ENCODE results near the gene KIAA1958.

The KIAA1958 gene, protein sequence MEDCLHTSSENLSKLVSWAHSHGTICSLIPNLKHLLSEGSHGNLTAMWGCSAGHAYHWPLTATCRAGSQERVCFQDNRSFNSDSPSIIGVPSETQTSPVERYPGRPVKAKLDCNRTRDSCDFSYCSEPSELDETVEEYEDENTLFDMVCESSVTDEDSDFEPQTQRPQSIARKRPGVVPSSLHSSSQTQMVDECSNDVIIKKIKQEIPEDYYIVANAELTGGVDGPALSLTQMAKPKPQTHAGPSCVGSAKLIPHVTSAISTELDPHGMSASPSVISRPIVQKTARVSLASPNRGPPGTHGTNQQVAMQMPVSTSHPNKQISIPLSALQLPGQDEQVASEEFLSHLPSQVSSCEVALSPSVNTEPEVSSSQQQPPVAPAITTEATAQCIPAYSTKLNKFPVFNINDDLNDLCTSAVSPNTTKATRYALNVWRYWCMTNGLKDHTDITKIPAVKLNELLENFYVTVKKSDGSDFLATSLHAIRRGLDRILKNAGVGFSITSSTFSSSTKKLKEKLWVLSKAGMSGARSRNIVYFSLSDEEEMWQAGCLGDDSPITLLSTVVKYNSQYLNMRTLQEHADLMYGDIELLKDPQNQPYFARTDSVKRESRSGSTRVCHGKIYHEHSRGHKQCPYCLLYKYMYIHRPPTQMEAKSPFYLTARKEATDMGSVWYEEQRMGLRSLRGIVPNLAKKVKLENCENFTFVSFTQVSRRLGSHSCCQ

DNA sequence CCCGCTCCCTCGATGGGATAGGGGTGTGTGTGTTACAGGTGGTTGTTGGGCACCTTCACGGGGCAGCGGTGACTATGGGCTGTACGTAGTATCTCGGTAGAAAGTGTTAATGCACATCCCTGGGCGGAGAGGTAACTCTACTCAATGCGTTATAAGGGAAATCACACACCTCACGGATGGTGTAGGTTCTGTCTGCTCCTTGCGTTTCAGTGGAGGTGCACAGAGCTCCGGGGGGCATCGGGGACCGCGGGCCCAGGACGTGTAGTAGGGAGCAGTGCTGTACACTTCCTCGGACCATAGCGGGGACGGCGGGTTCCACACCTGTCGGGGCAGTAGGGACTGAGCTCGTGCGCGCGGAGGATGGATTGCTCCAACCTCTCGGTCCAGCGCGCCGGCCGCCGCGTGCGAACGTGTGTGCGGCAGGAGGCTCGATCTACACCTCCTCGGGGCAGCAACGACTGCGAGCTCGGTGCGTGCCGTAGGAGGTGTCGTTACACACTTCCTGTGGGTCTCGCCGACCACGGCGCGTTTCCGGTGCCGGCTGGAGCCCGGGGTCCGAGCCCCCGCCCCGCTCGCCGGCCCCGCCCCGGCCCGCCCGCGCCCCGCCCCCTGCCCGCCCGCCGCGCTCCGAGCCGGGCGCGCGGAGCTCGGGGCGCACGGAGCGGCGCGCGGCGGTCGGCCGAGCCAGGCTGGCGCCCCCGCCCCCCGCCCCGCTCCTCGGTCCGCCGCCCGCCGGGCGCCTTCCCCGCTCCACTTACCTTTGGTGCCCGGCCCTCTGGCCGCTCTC is at the start of gene KIAA1958:
Gene KIAA1958, plus strand, starts transcription at position 607 of the 787 bp plus-strand sequence. CDS start 87,254 bp downstream, outside the sequence.
- peak; percentile 84 for DNase-seq

DNA sequence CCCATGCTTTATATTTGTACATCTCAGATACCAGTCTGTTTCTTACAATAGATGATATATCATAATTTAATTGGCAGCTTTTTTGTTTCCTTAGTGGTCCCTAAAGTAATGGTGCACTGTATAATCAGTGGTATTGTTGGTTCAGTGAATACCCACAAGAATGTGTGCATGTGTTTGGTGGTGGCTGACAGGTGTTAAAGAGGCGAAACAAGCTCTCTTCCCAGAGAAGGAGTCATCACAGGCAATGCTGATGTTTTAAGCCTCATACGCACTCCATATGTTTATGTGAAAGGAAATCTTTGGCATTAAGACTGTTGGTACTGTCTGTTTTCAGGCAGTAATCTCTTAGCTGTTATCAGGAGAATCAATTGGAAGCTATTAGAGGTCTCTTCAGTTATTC is 49.2 kb upstream of the KIAA1958 start:
- no peak for DNase-seq

DNA sequence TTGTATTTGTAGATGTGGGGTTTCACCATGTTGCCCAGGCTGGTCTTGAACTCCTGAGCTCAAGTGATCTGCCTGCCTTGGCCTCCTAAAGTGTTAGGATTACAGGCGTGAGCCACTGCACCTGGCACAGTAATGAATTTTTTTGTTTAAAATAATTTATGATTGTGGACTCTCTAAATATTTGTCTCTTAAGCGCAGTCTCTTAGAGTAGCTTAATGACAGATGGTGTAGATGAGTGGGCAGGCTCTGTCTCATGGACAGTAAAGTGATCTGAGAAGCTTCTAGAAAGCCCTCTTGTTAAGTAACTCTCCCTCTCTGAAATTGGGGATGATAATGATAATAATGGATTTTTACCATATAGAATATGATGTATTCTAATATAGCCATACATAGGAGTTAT is 47.5 kb upstream of the KIAA1958 start:
- no peak for DNase-seq

DNA sequence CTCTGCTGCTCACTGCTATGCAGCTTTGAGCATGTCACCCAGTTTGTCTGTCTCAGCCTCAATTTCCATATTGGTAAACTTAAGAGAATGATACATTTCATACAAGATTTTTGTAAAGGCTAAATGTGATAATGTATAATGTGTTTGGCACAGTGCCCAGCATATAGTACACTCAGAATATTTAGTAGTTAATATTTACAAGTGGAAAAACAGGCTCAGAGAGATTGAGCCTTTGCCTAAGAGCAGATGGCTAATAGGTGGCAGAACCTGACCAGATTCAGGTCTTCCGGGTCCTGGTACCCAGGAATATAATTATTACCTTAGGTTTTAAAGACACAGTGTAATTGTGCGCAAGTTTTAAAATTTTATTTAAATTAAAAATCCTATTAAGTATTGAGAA is 46.8 kb upstream of the KIAA1958 start:
- DNase-seq = no peak

DNA sequence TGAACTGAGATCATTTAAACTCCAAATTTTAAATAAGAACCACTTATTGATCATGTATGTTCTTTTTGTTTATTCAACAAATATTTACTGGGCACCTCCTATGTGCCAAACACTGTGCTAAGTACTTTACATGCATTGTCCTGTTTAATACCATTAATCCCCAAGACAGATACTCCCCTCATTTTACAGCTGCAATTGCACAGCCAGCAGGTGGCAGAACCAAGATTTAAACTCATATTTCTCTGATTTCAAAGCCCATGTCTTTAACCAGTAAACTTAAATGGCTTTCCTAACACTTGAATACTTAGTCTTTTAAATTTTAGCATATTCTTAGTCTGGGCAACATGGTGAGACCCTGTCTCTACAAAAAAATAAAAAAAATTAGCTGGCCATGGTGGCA is 43.4 kb upstream of the KIAA1958 start:
- DNase-seq = peak; percentile 24

DNA sequence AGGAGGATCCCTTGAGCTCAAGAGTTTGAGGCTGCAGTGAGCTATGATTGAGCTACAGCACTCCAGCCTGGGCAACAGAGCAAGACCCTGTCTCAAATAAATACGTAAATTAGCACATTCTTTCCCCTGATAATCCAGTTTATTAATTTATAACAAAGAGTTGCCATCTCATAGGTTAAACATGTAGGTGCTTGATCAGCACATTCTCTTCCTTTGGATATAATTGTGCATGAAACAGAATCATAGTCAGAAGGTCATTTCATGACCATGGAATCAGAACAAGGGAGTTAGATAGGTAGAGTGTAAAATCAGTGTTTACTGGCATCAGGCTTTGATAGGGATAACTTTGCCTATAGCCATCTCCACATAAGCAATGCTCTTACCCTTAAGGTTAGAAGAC is 43.0 kb upstream of the KIAA1958 start:
- DNase-seq = no peak

DNA sequence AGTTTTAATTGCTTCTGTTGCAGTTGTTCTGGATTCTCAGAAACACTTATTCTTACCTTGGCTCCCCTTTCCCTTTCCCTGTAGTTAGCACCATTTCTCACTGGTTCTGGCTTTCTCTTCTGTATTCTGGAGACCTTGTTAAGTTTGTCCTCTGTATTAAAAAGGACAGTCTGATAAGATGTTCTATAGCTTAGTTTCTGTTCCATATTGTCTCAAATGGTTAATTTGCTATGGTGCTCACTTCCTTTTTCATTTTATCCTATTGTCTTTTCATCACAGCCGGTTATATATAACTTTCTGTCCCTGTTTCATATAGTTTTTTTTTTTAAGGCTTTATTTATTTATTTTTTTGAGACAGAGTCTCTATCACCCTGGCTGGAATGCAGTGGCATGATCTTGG is 41.4 kb upstream of the KIAA1958 start:
- no peak for DNase-seq

DNA sequence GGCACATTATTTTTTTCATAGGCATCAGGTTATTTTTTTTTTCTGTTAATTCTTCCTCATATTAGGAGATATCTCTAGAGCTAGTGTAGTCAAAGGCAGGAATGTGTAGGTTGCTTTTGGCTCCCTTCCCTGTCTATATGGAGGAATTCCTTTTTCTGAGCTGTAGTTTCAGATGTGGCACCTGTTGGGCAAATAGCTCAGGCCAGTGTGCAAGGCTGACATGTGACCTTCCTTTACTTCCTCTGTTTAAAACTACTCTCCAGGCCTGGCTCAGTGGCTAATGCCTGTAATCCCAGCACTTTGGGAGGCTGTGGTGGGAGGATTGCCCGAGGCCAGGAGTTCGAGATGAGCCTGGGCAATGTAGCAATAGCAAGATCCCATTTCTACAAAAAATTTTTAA is 40.5 kb upstream of the KIAA1958 start:
- no peak for DNase-seq

DNA sequence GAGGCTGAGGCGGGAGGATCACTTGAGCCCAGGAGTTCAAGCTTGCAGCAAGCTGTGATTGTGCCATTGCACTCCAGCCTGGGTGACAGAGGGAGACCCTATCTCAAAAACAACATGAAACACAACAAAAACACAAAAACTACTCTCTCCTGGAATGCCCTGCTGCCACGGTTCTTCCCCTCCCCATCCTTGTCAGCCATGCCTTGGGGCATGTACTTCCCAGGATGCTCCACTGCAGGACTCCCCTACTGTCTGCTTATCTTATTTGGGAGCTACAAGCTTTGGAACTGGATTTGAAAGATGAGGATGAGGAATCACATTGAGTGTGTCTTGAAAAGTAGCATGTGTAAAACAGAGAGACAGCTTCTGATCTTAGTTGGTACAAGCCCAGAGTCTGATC is 40.1 kb upstream of the KIAA1958 start:
- no peak for DNase-seq

DNA sequence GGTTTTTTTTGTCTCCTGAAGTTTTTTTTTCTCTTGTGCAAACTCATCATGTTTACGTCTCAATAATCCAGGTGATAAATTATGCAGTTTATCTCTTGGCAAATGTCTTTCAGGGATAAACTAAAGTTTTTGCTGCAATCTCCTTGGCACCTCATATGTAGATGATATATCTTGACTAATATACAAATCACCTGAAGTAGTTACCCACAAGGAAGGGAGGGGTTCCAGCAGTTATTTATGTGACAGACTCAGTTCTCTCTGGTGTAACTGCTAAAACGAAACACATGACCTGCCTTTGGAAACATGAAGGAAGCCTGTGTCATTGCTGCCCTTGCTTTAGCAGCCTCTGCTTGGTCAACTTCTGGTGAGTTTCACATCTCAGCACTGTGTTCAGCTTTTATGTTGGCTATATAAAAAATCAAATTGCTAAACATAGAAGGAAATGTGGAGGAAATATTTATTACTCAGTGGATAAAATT is 39.3 kb upstream of the KIAA1958 start:
- no peak for DNase-seq

DNA sequence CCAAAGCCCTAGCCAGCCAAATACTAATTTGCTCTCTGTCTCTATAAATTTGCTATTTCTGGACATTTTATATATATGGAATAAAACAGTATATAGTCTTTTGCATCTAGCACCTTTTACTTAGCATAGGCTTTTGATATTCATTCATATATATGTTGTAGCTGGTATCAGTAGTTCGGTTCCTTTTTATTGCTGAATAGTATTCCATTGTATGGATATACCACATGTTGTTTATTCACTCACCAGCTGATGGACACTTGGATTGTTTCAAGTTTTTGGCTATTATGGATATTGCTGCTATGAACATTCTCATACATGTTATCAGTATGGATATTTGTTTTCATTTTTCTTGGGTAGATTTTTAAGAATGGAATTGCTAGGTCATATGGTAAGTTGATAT is 23.8 kb upstream of the KIAA1958 start:
- DNase-seq = no peak

DNA sequence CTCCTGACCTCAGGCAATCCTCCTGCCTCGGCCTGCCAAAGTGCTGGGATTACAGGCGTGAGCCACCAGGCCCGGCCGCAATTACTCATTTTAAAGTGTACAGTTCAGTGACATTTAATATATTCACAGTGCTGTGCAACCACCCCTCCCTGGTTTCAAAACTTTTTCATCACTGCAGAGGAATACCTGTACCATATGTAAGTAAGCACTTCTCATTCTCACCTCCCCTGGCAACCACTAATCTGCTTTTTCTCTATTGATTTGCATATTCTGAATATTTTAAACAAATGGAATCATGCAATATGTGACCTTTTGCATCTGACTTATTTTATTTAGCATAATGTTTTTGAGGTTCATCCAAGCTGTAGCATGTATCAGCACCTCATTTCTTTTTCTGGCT is 21.3 kb upstream of the KIAA1958 start:
- DNase-seq = no peak

DNA sequence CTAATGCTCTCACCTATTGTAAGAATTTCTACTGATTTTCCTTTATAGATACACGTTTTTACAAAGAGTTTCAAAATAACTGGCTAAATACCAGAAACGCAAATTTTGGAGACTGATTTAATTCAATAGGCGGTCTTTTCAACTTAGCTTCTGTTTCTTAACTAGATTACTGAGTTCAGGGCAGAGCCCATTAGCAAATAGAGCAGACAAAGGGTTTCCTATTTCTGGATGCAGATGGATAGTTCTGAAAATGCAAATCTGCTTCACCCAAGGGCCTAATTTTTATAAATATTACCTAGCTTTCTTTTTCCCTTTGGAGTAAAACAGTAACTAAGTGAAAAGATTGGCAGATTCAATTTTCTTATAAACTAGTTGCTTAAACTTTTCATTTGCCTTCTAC is 13.6 kb upstream of the KIAA1958 start:
- DNase-seq = no peak

DNA sequence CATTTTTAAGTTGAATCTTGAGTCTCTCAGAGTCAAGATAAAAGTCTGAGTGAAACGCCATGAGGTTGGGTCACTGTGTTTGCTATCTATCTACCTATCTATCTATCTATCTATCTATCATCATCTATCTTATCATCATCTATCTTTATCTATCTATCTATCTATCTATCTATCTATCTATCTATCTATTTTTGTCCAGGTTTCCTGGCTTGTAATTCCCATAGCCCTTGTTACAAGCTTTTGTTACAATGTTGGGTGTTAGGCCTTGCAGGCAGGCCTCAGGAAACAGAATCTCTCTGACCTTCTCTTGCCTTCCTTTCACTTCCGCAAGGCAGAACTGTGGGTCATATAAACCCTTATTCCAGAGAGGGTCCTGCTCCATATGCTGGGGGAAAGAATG is 12.6 kb upstream of the KIAA1958 start:
- DNase-seq = no peak

DNA sequence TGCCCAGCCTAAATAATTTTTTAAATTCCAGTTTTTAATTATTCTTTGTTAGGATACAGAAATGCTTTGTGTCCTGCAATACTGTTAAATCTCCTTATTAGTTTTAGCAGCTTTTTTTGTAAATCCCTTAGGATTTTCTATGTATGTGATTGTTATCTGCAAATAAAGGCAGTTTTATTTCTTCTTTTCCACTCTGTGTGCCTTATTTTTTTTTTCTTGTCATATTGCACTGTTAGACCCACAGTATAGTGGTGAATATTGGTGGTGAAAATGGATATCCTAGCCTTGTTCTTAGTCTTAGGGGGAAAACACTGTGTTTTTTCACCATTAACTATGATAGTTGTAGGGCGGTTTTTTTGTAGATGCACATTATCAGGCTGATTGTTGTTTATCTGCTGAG is 11.3 kb upstream of the KIAA1958 start:
- DNase-seq = no peak

DNA sequence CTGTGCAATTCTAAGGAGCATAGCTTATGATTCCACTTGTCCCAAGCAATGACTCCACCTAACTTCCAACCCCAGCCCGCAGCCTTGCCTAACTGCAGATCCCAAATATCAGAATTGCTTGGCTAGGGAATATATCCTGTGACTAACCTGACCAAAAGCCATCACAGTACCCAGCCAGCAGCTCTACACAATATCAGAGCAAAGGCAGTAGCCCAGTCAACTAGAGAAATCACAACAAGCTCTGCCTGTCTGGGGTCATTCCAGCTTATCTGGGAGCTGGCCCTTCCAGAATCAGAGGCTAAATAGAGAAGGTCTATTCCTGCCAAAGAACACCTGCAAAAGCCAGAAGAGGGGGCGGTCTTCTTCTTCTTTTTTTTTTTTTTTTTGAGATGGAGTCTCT is 9.3 kb upstream of the KIAA1958 start:
- no peak for DNase-seq

DNA sequence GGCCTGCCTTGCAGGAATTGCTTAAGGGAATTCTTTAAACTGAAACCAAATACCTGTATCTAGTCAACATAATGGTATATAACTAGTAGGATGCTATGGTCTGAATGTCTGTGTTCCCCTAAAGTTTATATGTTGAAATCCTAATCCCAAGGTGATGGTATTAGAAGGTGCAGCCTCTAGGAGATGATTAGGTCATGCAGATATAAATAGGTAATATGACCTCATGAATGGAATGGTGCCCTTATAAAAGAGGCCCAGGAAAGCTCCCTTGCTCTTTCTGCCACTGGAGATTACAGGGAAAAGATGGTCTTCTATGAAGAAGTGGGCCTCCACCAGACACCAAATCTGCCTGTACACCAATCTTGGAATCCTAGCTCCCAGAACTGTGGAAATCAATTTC is 7.4 kb upstream of the KIAA1958 start:
- DNase-seq = no peak

DNA sequence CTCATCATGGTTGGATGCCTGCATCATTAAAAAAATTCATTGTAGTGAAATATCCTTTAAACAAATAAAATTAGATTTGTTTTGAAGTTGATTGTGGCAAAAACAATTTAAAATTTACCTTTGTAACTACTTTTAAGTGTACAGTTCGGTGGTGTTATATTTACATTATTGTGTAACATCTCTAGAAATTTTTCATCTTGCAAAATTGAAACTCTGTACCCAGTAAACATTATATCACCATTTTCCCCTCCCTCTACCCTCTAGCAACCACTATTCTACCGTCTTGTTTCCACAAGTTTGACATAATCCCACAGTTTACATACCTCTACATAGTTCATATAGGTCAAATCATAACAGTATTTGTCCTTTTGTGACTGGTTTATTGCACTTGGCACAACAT is 2.0 kb upstream of the KIAA1958 start:
- DNase-seq = no peak

DNA sequence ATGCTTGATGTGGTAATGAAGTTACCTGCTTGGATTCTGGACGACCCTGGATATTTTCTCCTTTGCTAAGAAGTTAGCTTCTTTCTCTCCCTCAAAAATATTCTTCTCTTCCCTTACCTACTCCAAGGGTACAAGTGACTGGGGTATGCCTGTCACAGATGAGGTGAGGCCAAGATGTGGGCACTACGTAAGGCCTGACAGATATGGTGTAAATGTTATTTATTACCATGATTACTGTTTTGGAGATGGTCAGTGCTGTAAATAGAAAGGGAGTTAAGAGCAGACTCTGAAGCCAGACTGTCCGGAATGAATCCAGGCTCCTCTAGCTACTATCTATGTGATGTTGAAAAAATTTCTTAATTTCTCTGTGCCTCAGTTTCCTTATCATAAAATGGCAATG is 1.1 kb upstream of the KIAA1958 start:
- no peak for DNase-seq

DNA sequence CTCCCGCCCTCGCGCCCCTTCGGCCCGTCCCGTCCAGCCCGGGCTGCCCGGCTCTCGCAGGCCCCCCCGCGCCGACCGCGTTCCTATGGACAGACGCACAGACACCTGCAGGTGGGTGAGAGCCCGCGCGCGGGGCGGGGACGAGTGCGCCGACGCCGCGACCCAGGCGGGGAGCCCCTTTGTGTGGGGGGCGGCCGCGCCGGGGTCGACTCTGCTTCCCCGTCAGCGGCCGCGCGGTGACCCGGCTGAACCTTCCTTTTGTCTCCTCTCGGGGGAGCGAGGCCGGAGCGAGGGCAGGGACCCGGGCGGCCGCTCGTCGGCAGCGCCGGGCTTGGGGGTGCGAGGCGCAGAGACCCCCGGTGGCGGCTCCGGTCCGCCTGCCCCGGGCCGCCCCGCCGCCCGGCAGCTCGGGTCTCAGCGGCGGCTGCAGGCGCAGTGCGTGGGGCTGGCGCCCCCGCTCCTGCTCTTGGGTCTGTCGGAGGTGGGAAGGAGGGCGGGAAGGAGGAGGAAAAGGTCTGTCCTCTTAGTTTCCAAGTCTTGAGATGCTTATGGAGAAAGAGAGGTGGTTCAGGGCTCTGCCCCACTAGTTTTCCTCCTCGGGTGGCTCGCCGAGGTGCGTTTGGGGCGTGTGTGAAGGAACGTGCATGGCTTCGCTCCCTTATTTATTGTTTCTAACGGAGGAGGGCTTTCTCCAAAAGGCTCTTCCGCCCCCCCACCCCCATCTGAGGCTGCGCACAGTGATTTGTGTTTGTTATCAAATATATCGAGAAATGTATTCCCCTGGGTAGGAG is 576 bp downstream of the KIAA1958 start:
- DNase-seq = peak; percentile 51

DNA sequence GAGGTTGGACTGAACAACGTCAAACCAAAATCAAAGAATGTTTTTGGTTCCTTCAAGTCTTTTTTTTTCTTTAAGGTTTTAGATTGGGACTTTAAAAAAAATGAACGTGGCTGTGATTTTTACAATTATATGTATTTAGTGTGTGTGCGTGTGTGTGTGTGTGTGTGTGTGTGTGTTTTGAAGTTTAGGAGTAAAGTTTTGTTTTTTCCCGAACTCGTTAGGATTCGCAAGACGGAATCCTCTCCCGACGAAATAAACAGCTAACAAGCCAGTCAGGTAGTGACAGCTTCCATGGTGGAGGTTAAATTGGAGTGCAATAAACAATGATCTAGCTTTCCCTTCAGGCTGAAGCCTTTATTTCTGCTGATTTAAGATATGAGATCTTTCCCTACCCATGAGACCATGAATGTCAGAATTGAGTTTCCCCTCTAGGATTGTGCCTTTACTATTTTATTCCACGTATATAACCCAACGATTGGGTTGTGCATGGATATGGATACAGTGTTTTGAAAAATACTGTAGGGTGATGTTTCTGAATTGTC is 1.2 kb downstream of the KIAA1958 start:
- no peak for DNase-seq

DNA sequence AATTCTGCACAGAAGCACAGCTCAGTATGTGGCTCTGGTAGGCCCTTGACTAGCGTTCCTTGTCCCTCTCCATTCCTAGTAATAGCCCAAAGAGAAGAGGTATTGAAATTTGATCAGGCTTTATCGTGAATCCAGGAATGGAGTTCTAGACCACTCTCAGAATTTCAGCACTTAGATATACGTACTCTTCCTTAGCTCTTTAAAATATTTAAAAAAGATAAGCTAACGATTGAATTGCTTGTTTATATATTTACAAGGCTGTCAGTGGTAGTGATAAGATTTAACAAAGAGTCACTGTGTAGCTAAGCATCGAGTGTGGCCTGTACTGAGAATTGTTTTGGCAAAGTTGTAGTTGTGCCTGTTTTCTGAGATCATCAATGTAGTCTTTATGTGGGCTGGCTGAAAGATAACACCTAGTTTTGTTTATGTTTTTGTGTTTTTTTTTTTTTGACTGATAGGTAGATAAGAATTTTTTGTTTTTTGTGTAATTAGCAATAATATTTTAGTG is 2.5 kb downstream of the KIAA1958 start:
- DNase-seq = no peak

Data from stimulated activated CD4-positive, alpha-beta T cell treated with anti-CD3 and anti-CD28 coated beads, Interleukin-4, amount 100 ng/mL, for 24 hours (primary cell).